Subcutaneous adipose tissue (tissue), 4 donors: ENCODE results near the gene RRP1B. TPM values are rescaled to one million over a fixed set of nuclear protein-coding genes. Genes with fewer than 3 reads are reported as not detected.

Experiments
- CTCF ChIP-seq: fragments of 450-650 bp; IDR thresholded peaks from one replicate; pipeline ENCODE4 v1.5.1; 2016; ENCODE audit warnings: low read depth, mild to moderate bottlenecking, control low read depth, antibody characterized with exemption, moderate library complexity
- total RNA-seq, 4 donors: library from RNA; depleted of rRNA; stranded (reverse); fragments of >200 nt; gene quantifications; one replicate each; pipeline ENCODE4 v1.1.0, GENCODE V29; 2016

RRP1B gene
- total RNA-seq, 4 donors from 2014 or later = 14.8 to 20.2 (median 17.2) TPM

DNA sequence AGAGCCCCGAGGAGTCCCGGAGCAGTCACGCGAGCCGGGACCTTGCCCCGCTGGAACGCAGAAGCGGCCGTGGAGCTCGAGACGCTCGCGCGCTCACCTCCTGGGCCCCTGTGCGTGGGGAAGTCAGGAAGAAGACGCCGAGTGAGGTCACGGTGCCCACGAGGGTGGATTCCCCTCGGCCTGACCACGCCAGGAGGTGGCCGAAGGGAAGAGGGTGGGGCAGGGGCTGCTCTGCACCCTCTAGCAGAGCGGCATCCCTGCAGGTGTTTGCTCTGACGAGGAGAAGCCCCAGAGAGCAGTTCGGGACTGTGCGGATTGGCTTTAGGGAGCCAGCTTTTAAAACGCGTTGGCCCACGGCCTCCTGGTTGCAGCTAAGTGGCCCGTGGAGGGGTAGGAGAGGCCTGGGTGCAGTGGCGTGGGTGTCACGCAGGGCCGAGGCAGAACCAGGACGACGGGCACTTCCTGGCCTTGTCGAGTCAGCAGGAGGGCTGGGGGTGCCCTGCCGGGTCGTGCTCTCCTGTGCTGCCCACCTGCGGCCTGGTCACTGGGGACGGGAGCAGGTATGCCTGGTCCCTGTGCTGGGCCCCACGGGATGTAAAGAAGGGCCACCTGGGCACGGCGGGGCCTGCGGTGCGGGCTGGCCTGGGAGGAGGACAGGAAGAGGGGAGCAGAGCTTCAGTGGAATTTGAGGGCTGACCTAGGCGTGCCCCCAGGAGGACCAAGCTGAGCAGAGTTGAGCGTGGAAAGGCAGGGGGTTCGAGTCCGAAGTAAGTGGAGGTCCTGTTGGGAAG lies 60.6 kb downstream of the RRP1B start:
- TF ChIP-seq CTCF = no peak

DNA sequence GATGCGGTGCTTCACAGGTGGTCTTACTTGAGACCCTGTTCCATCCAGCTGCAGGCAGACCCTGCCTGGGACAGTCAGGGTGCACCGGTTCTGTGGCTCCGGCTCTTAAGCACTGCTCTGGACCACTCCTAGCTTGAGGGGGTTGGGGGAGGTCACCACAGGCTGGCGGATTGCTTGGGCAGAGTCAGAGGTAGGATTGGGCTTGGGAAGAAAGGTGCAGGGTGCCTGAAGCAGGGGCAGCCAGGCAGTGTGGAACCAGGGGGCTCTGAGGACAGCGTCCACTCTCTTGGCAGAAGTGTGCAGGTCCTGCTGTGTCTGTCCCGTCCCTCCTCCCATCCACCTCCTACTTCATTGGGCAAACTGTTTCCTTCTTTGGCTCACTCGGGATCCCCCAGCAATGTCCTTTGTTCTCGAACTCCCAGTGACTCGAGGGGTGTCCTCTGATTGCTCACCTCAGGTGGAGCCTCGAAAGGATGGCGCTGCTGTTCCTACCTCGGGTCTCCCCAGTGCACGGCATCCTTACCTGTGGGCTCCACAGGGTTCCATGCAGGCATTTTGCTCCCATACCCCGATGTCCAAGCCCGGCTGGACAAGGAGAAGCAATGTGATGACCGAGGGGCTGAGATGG lies 61.3 kb downstream of the RRP1B start:
- no peak for TF ChIP-seq CTCF

DNA sequence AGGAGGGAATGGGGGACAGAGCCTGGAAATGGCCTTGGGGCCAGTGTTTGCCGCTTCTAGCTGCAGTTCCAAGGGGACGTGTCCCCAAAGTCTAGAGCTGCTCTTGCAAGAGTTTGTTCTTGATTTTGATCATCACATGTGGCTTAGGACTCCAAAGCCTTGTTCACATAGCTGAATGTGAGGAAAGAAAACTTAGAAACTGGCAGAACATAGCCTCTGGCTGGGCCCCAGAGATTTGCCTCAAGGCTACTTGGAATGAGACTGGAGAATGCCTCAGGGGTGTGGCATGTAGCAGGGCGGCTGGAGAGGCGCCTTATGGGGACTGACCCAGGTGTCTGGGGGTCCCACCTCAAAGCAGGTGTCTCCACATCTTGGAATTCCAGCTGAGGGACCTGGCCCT lies 61.8 kb downstream of the RRP1B start:
- TF ChIP-seq CTCF = no peak

DNA sequence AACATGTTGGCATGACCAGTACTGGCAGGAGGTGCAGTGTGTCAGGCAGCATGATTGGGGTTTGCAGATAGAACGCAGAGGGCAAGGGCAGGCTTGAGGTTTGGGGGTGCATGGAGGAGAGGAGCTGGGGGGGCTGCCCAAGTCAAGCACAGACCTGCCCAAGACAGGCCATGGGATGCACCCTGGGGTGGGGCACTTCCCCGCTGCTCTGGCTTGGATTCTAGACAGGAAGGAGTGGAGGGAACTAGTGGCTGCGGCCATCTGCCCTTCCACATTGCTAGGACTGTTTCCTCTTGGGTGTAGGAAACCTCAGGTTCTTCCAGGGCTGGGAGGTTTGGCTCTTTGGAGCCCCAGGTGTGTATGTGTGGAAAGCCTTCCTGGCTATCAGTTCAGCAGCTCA lies 62.6 kb downstream of the RRP1B start:
- TF ChIP-seq CTCF = no peak

DNA sequence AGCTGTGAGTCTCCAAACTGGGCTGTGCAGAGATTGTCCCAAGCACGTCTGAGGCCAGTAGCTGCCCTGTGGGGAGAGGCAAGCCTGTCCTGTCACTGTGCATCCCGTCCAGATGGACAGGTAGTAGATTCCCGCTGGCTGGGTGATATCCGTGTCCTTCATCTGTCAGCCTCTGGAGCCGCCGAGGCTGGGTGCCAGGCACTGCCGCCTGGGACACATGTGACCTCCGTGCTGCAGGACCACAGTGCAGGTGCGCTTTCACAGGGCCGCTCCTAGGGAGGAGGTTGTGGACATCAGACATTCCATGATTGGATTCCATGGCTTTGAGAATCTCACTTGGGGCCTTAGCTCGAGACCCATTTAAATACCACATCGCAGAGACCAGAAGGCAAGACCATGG lies 64.3 kb downstream of the RRP1B start:
- TF ChIP-seq CTCF = no peak

- no peak for TF ChIP-seq CTCF
Observed at GRCh38 chr21:43726686-43727518, 67.5 kb downstream of the RRP1B start.
